Esophagus (tissue), 2 donors: Measurements from ENCODE around the gene KIRREL3. TPM values are rescaled to one million over a fixed set of nuclear protein-coding genes. Genes with fewer than 3 reads are reported as not detected.

Source experiments
- H3K27ac ChIP-seq, 2 donors: one replicate each; pipeline ENCODE4 v1.5.1; 2013; ENCODE audit warnings: low read depth in 2 of 2, mild to moderate bottlenecking in 2 of 2, inconsistent platforms in 1 of 2, low read length in 1 of 2, moderate library complexity in 1 of 2
- H3K27me3 ChIP-seq, 2 donors: one replicate each; pipeline ENCODE4 v1.6.1; 2013; ENCODE audit warnings: low read length in 2 of 2, control low read depth in 1 of 2, mild to moderate bottlenecking in 1 of 2; ENCODE audit not compliant: insufficient read depth in 2 of 2, control insufficient read depth in 1 of 2
- H3K36me3 ChIP-seq, 2 donors: one replicate each; pipeline ENCODE4 v1.6.1; 2013; ENCODE audit warnings: low read length in 1 of 2; ENCODE audit not compliant: control insufficient read depth in 2 of 2, insufficient read depth in 2 of 2
- H3K4me1 ChIP-seq, 2 donors: one replicate each; pipeline ENCODE4 v1.6.1; 2013; ENCODE audit warnings: low read length in 1 of 2; ENCODE audit not compliant: control insufficient read depth in 2 of 2, insufficient read depth in 2 of 2
- H3K4me3 ChIP-seq, 2 donors: one replicate each; pipeline ENCODE4 v1.5.1; 2013; ENCODE audit warnings: low read length in 2 of 2, mild to moderate bottlenecking in 2 of 2, low read depth in 1 of 2, moderate library complexity in 1 of 2
- H3K9me3 ChIP-seq, 2 donors: one replicate each; pipeline ENCODE4 v1.6.1; 2013; ENCODE audit warnings: mild to moderate bottlenecking in 2 of 2, low read depth in 1 of 2, low read length in 1 of 2, moderate library complexity in 1 of 2; ENCODE audit not compliant: control insufficient read depth in 2 of 2, insufficient read depth in 1 of 2
- WGBS, 2 donors: extraction: QIAGEN DNeasy Blood & Tissue Kit; methylation state at CpG; one replicate each; pipeline ENCODE4 v1.1.7; 2013; 5-methylcytosine and 5-hydroxymethylcytosine counted together
- polyA plus RNA-seq, 2 donors: library from polyadenylated mRNA; stranded (reverse); fragments of 200-250 nt; gene quantifications; one replicate each; pipeline ENCODE4 v1.2.3, GENCODE V29; 2013
- donor health status: healthy with polysubstance abuse.
- donor health status: Bipolar disorder and iron deficiency.

The KIRREL3 gene
- polyA plus RNA-seq, 2 donors: 0.05 to 0.12 TPM

- Histone ChIP-seq H3K4me1 (peaks cover 2 to 6% of the 10 kb centered on the region in 2 donors), H3K27me3 (no peaks in the 10 kb centered on the region), H3K27ac (no peak overlapping the region), H3K36me3 (no peaks in the 10 kb centered on the region), H3K9me3 (no peaks in the 10 kb centered on the region), H3K4me3 (no peak overlapping the region)
- 91 to 92% methylated on average over 15 of the region's 15 CpGs for WGBS, 2 donors
Measured at GRCh38 chr11:126479178-126479930, 521.2 kb downstream of the KIRREL3 start.

GRCh38 chr11:126478466-126478865 is 522.1 kb downstream of the KIRREL3 start:
- no peaks in the 10 kb centered on the region for H3K9me3 ChIP-seq
- H3K27ac ChIP-seq: no peak overlapping the region
- H3K4me1 ChIP-seq: peaks cover 2 to 3% of the 10 kb centered on the region in 2 donors
- no peaks in the 10 kb centered on the region for H3K36me3 ChIP-seq
- 86 to 87% methylated on average over 5 of the region's 5 CpGs for WGBS, 2 donors
- H3K4me3 ChIP-seq: no peak overlapping the region
- no peaks in the 10 kb centered on the region for H3K27me3 ChIP-seq

GRCh38 chr11:126477535-126478305 is 522.9 kb downstream of the KIRREL3 start:
- Histone ChIP-seq H3K27ac (no peak overlapping the region), H3K9me3 (no peaks in the 10 kb centered on the region), H3K4me1 (peaks cover 2 to 5% of the 10 kb centered on the region in 2 donors), H3K4me3 (no peak overlapping the region), H3K36me3 (no peaks in the 10 kb centered on the region), H3K27me3 (no peaks in the 10 kb centered on the region)
- 67 to 70% methylated on average over 14 of the region's 14 CpGs for WGBS, 2 donors

- WGBS, 2 donors: 68 to 72% methylated on average over 9 of the region's 9 CpGs
- H3K27ac ChIP-seq: no peak overlapping the region
- H3K27me3 ChIP-seq: no peaks in the 10 kb centered on the region
- peaks cover 2 to 5% of the 10 kb centered on the region in 2 donors for H3K4me1 ChIP-seq
- no peaks in the 10 kb centered on the region for H3K36me3 ChIP-seq
- no peak overlapping the region for H3K4me3 ChIP-seq
- H3K9me3 ChIP-seq: no peaks in the 10 kb centered on the region
Measured at GRCh38 chr11:126476977-126477376, 523.6 kb downstream of the KIRREL3 start.

GRCh38 chr11:126476266-126476924 is 524.2 kb downstream of the KIRREL3 start:
- Histone ChIP-seq H3K27me3 (no peaks in the 10 kb centered on the region), H3K4me1 (peaks cover 2 to 5% of the 10 kb centered on the region in 2 donors), H3K27ac (no peak overlapping the region), H3K4me3 (no peak overlapping the region), H3K36me3 (no peaks in the 10 kb centered on the region), H3K9me3 (no peaks in the 10 kb centered on the region)
- 73 to 79% methylated on average over 15 of the region's 15 CpGs for WGBS, 2 donors

- Histone ChIP-seq H3K9me3 (no peaks in the 10 kb centered on the region), H3K4me3 (no peak overlapping the region), H3K36me3 (no peaks in the 10 kb centered on the region), H3K27me3 (no peaks in the 10 kb centered on the region), H3K4me1 (peaks cover 0 to 2% of the 10 kb centered on the region in 2 donors), H3K27ac (no peak overlapping the region)
- WGBS, 2 donors: 67 to 73% methylated on average over 26 of the region's 26 CpGs
Measured at GRCh38 chr11:126475014-126475991, 525.3 kb downstream of the KIRREL3 start.

- H3K36me3 ChIP-seq: no peaks in the 10 kb centered on the region
- H3K27me3 ChIP-seq: no peaks in the 10 kb centered on the region
- H3K4me1 ChIP-seq: peaks cover 0 to 2% of the 10 kb centered on the region in 2 donors
- 78 to 81% methylated on average over 9 of the region's 9 CpGs for WGBS, 2 donors
- H3K9me3 ChIP-seq: no peaks in the 10 kb centered on the region
- H3K4me3 ChIP-seq: no peak overlapping the region
- no peak overlapping the region for H3K27ac ChIP-seq
Measured at GRCh38 chr11:126474220-126474619, 526.4 kb downstream of the KIRREL3 start.

GRCh38 chr11:126473269-126473668 is 527.3 kb downstream of the KIRREL3 start:
- Histone ChIP-seq H3K36me3 (no peaks in the 10 kb centered on the region), H3K4me3 (no peak overlapping the region), H3K27ac (no peak overlapping the region), H3K4me1 (peaks cover 0 to 5% of the 10 kb centered on the region in 2 donors), H3K9me3 (no peaks in the 10 kb centered on the region), H3K27me3 (no peaks in the 10 kb centered on the region)
- 91 to 92% methylated on average over 16 of the region's 16 CpGs for WGBS, 2 donors

- Histone ChIP-seq H3K4me3 (no peak overlapping the region), H3K27me3 (no peaks in the 10 kb centered on the region), H3K27ac (no peak overlapping the region), H3K9me3 (no peaks in the 10 kb centered on the region), H3K36me3 (no peaks in the 10 kb centered on the region), H3K4me1 (peaks cover 3 to 11% of the 10 kb centered on the region in 2 donors)
- 84 to 89% methylated on average over 7 of the region's 7 CpGs for WGBS, 2 donors
Measured at GRCh38 chr11:126469311-126469710, 531.3 kb downstream of the KIRREL3 start.
